Fibroblast of skin of left quadriceps (primary cell): ENCODE data around the gene STX11.
"Not testable (repeated sequence)": the region's sequence is repeated elsewhere in the genome, so short reads cannot be mapped to it uniquely, and the experiment has no call there.

Experiments
- DNase-seq, 2 experiments: peaks; one replicate each; pipeline ENCODE4 v3.0.0-alpha.2; 2013; ENCODE audit warnings: low read depth in 2 of 2

Gene STX11

DNA sequence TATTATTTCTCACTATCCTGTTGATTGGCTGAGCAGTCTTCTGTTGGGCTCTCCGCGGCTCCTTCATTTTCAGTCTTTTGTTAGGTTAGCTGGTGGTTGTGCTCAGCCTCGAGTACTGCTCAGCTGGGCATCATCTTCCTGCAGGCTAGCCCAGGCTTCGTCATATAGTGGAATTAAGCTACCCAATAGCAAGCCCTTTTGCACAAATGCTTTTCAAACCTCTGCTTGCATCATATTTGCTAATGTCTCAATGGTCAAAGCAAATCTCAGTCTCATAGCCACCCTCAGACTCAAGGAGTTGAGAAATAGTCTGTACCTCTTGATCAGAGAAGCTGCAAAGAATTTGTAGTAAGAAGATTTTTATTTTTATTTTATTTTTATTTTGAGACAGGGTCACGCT is 23.7 kb downstream of the STX11 start:
- DNase-seq = no peak

DNA sequence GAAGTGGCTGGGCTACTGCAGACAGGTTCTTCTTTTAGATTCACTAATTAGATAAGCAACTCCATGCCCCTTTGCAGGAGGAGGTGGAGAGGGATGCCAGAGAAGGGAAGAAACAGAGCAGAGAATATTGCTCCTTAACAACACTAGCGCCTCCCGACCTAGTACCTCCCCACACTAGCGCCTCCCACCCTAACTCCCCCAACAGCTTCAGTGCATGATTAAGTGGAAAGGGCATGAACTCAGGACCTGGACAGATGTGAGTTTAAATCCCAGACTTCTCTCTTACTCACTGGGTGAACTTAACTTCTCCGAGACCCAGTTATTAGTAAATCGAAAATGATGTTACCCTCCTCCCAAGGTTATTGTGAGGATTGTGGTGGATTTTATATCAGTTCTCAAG is 25.7 kb downstream of the STX11 start:
- no peak for DNase-seq

DNA sequence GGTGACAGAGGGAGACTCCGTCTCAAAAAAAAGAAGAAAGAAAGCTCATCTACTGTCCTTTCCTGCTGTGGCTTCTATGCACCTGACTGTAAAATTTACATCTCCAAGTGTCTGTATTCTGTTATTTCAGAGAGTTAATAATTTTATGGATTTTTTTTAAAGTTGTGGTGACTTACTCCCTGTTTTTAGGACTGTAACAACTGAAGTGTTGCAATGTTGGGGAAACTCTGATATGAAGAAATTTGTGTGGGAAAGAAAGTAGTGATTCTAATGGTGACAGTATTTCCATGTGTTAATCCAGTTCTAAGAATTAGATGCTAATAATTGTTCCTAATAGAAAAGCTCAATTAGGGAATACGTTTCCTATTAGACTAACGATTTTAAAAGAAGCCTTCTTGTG is 27.4 kb downstream of the STX11 start:
- no peak for DNase-seq

DNA sequence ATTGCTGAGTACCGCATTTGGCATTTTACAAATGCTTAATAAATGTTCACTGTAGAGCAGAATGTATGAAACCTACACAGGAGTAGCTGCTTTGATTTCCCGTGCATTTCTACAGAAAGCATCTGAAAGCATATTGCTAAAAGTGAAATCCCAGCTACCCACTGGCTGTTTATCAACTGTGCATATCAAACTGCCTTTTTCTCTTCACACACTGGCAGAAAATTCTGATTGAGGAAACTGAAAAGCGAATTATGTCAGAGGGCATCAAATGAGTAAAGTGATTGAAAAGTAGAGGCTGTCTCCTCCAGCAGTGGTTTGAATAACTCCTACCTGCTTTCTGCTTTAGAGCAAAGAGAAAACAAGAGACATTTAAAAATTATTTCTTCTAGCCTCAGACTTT is 28.0 kb downstream of the STX11 start:
- no peak for DNase-seq

DNA sequence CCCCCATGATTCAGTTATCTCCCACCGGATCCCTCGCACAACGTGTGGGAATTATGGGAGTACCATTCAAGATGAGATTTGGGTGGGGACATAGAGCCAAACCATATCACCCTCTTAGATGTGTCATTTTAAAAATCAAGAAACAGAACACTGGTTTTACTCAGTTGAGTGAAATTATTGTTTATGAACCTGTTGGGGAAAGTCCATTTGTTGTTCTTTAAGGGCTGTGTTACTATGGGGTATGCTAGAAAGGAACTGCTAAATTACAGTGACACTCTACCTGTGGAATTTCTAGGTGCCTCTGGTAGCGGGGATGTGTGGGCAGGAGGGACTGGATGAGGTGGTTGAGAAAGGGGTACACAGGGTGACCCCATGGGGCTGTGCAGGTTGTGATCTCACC is 28.9 kb downstream of the STX11 start:
- no peak for DNase-seq

DNA sequence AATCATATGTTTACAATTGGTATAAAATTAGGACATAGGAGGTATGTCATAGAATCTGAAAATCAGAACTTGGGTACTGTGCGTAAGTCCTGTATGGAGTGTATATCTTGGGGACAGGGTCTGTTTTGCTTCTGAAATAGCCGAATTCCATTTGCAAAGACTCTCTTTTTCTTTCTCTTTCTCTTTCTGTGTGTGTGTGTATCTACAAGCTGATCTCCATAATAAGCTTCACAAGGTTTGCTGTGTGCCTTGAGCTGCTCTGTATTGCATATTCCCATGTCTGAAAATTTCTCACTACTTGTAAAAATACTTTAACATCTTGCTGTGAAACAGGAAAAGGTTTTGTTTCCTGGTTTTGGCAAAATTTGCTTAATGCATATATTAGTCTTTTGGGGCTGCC is 29.5 kb downstream of the STX11 start:
- no peak for DNase-seq

DNA sequence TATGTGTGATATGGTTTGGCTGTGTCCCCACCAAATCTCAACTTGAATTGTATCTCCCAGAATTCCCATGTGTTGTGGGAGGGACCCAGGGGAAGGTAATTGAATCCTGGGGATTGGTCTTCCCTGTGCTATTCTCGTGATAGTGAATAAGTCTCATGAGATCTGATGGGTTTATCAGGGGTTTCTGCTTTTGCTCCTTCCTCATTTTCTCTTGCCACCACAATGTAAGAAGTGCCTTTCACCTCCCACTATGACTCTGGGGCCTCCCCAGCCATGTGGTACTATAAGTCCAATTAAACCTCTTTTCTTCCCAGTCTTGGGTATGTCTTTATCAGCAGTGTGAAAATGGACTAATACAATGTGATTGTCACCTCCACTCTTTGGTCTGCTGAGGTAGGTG is 30.0 kb downstream of the STX11 start:
- DNase-seq = not testable (repeated sequence)

DNA sequence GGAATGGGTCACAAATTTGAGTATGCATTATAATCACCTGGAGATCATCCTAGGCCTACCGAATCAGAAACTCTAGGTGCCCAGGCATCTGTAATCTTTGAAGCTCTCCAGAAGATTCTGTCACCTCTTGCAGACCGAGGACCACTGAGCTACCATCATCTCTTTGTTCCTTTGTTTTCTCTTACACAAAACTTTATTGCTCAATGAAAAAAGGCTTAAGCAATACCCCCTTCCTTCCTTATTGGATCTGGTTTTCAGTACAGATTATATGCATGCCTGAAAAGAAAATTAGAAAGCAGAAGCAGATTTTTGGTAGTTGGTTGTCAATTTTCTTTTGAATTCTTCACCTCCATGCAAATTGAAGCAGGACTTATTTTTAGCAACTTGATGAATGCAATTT is 31.3 kb downstream of the STX11 start:
- no peak for DNase-seq

DNA sequence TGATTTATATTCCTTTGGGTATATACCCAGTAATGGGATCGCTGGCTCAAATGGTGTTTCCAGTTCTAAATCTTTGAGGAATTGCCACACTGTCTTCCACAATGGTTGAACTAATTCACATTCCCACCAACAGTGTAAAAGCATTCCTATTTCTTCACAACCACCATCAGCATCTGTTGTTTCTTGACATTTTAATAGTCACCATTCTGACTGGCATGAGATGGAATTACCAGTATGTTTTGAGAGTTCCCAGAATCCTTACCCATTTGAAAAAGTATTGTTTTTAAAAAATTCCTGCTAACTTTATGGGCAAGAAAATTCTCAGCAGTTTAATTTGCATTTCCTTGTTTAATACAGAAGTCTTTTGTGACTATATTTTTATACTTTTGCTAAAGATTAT is 33.9 kb downstream of the STX11 start:
- DNase-seq = not testable (repeated sequence)

DNA sequence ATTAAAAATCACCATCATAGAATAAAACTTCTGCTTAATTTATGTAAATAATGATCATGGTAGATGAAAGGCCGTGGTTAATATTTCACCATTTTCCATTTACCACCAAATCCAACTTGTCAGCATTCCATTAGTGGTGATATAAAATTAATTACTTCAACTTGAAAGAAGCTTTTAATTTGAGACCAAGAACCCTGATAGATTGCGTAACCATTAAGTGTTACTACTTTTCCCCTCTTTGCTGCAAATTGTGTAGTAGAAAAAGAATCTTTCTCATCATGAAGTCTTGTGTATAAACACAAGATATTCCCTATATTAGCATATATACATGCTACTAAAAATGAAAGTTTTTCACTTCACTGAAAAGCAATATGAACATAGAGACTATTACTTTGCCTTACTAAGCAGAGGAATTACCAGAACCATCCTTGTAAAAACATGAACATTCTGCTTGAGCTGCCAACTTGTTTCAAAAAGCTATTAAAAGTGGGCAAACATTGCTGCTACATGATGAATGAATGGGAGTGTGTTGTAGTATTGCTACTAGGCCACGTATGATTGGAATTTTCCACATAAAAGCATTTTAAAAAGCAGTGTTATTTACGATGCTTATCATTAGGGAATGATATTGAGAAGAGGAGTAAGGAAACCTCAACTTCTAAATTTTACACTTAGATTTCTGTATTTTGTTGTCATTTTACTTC is 35.0 kb downstream of the STX11 start:
- DNase-seq = no peak

DNA sequence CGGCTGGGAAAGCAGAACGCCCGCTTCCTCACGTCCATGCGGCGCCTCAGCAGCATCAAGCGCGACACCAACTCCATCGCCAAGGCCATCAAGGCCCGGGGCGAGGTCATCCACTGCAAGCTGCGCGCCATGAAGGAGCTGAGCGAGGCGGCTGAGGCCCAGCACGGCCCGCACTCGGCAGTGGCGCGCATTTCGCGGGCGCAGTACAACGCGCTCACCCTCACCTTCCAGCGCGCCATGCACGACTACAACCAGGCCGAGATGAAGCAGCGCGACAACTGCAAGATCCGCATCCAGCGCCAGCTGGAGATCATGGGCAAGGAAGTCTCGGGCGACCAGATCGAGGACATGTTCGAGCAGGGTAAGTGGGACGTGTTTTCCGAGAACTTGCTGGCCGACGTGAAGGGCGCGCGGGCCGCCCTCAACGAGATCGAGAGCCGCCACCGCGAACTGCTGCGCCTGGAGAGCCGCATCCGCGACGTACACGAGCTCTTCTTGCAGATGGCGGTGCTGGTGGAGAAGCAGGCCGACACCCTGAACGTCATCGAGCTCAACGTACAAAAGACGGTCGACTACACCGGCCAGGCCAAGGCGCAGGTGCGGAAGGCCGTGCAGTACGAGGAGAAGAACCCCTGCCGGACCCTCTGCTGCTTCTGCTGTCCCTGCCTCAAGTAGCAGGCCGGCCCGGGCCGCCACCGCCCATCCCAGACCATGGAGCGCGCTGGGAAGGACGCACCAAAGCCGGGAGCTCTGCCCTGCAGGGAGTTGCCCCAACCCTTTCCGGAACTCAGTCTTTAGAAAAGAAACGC is 36.7 kb downstream of the STX11 start:
- no peak for DNase-seq

DNA sequence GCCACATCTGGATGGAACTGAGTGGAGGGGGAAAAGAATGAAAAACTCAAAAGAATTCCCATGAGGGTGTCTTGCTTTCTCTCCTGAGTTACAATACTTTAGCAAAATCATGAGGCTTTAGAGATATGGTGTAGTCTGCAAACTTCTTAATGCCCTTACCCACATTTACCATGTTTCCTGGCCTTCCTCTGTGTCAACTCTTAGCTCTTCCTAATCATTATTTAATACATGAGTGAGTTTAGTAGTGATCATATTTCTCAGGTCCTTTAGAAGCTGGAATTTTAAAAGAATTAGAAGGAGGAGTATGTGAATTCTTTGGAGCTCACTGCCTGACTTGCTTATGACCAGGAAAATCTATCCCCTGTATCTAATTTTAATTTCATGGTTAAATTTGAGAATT is 39.0 kb downstream of the STX11 start:
- no peak for DNase-seq

DNA sequence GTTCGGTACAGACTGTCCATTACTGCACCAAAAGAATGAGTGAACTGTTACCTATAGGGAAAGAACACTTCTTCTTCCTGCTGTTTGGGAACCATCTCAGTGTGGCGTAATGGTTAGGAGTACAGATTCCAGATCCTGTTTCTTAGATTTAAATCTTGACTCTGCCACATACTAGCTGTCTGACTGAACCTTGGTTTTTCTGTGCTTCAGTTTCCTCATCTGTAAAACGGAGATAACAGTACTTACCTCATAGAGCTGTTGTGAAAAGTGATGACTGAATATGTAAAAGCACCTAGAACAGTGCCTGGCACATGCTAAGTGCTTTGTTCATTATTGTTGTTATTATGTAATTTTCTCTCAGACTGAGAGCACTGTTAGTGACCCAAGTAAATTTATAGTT is 39.8 kb downstream of the STX11 start:
- no peak for DNase-seq

DNA sequence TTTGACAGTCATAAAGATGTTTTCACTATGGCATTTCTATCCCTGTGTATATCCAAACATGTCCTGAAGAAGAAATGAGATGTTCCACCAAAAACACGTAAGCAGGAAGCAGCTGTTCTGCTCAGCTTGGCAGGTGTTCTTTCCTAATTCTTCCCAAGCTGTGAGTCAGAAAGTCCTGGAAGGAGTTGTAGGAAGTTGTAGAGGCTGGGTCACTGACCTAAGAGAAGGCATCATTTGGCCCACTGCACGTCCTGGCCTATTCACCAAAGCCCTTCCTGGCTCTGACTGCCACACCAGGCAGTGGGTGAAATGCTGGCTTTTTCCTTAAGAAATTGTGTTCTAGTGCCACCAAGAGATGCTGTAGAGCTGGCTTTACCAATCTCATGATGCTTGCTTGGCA is 40.3 kb downstream of the STX11 start:
- no peak for DNase-seq

DNA sequence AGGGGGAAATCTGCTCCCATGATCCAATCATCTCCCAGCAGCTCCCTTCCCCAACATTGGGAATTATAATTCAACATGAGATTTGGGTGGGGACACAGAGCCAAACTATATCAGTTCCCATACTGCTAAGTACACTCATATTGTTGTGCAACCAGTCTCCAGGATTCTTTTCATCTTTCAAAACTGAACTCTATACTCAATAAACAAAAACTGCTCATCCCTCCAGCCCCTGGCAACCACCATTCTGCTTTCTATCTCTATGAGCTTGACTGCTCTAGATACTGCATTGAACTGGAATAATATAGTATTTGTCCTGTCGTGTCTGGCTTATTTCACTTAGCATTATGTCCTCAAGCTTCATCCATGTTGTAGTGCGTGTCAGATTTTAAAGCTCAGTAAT is 42.9 kb downstream of the STX11 start:
- DNase-seq = no peak

DNA sequence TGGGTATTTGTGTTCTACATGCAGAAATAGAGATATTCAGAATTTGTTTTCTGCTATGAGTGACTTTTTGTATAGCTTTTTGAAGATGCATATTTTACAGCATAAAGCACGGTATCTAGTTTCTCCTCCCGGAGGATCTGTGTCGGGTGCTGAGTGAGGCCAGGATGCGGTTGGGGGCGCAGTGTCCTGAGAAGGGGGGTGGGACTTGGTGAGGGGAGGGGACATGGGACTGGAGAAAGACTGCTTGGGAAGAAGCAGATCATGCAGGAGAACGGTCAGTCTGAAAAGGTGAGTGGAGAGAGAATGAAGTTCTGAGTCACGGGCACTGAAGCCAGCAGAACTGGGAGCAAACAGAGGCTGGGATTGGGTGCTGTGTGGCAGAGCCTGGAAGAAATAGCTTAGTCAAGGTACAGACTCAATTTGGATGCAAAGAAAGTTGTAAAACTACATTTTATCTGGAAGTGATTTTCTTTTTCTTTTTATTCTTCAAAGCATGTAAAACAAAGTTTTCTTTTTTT is 44.0 kb downstream of the STX11 start:
- DNase-seq = no peak

DNA sequence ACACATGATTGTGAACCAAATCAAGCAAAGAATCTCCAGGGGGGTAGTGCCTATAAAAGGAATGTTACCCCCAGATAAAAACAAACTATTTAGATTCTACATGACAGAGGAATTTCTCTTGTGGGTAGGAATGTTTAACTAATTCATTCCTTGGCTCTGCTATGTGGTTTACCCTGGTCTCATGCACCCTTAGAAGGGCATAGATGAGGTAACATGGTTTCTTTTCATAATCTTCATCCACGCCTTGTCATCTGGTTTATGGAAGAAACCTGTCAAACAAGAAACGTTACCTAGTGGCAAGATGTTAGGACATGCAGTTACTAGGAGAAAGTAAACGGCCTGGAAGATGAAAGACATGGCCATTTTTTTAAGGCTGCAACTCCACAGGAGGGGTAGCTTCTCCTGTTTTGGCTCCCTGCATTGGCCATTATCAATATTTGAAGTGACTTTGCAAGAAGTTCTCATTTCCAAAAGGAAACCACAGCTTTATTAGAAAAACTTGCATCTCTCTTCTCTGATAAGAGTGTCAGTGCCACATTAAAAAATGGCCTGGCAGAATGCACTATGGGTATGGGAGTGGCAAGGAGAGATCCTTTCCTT is 45.5 kb downstream of the STX11 start:
- no peak for DNase-seq

DNA sequence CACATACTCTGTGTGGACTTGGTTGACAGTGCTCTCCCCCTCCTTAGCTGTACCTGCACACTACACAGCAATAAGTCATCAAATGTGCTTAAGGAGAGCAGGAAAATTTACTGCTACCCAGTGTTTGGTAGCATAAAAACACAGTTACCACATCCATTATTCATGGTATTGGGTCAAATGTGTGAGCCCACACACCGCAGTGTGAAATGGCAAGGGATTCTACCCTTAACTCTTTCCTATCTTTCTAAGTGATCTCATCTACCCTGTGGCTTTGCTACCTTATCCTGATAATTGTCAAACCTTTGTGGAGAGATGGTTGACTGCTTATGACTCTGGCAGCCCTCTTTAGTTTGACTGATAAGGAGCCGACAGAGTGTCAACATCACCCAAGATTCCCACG is 47.6 kb downstream of the STX11 start:
- DNase-seq = no peak

DNA sequence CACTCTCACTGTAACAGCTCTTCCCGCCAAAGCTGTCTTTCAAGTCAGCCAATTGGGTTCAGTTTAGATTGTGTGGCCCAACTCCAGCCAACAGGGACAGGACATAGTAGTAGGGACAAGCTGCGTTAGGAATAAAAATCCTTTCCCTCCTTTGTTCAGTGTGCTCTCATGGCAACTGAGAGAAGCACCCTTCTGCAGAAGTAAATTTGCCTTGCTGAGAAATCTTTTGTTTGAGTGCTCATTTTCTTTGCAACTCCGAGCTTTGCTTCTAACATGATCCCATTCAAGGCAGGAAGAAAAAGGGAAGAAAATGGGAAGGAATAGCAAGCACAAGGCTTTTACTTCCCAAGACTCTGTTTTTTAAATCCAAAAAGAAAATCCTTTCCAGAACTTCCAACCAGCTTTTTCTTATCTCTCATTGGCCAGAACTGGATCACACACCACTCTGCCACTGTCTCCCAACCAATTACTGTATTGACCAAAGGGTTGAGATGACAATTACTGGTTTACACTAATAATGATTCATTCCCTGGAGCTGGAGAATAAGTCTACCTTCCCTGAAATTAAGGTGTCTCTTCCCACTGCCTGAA is 52.7 kb downstream of the STX11 start:
- no peak for DNase-seq

DNA sequence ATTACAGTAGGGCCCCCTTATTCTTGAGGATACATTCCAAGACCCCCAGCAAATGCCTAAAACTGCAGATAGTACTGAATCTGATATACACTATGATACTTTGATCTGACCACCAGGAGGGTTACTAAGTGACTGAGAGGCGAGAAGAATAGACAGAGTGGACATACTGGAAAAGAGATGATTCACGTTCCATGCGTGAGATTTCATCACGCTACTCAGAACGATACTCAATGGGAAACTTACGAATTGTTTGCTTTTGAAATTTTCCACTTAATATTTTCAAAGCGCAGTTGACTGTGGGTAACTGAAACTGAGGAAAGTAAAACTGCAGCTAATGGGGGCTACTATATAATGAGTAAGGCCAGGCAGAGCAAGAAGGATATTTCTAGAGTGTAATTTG is 60.8 kb downstream of the STX11 start:
- no peak for DNase-seq

DNA sequence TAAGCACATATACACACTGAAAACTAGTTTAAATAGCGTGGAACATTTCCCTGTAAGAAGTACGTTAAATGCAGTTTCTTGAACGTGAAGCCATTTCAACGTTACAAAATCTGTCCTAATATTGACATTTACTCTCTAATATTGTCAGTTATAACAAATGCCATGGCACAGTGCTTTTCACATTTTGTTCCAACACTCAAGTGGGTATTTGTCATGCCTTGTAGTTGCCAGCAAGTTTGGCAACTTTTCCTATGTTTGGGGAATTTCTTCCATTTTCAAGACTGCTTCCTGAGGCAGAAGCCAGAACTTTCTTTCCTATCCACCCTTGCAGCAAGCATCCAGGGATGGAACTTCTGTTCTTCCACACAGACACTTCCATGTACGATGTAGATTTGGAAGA is 63.0 kb downstream of the STX11 start:
- DNase-seq = no peak

DNA sequence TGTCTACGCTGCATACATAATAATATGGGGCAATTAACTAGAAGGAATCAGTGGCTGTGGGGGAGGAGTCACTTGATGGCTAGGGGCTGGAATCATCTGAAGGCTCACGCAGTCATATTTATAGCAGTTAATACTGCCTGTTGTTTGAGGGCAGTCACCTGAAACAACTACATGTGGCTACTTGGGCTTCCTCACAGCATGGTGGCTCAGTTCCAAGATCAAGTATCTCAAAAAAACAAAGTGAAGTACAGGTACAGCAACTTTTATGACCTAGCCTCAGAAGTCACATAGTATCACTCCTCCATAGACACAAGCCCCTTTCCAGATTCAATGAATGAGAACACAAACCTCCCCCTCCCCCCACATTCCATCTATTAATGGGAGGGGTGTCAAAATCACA is 63.7 kb downstream of the STX11 start:
- DNase-seq = no peak
